ENCODE results near the gene SUGP2. TPM values are rescaled to one million over a fixed set of nuclear protein-coding genes. Genes with fewer than 3 reads are reported as not detected.

SUGP2 gene
- total and polyA plus RNA-seq, 8 donors: 21.5 to 104 (median 53.4) TPM

- TF ChIP-seq CTCF (IDR thresholded peaks at IDR 0.05): no peak
- TF ChIP-seq POLR2AphosphoS5 (IDR thresholded peaks at IDR 0.05): no peak
- TF ChIP-seq POLR2A (IDR thresholded peaks at IDR 0.05): no peak
- TF ChIP-seq EP300 (IDR thresholded peaks at IDR 0.05): no peak
- H3K4me3 ChIP-seq: no peak overlapping the region
- H3K4me1 ChIP-seq: peaks cover 0 to 24% (median 8%) of the 10 kb centered on the region in 4 donors
- peaks cover 59 to 87% (median 83%) of the 10 kb centered on the region in 4 donors for H3K36me3 ChIP-seq
- H3K27me3 ChIP-seq: no peaks in the 10 kb centered on the region
- no peak for DNase-seq
- H3K9me3 ChIP-seq: no peaks in the 10 kb centered on the region
- WGBS, 5 donors: 68 to 80% (median 71%) methylated on average over 4 of the region's 4 CpGs
- intact Hi-C loops (cut with DNase I; ENCODE audit: low total_unique reads): no loop called here
- no peak overlapping the region for H3K27ac ChIP-seq
Measured at GRCh38 chr19:19022380-19022961, 10.8 kb downstream of the SUGP2 start.

- DNase-seq: peak in 1 of 2 donors; percentile 15
- Histone ChIP-seq H3K4me1 (peaks cover 0 to 18% (median 3%) of the 10 kb centered on the region in 4 donors), H3K36me3 (peaks cover 62 to 87% (median 83%) of the 10 kb centered on the region in 4 donors), H3K27me3 (no peaks in the 10 kb centered on the region), H3K4me3 (no peak overlapping the region), H3K27ac (no peak overlapping the region), H3K9me3 (no peaks in the 10 kb centered on the region)
- WGBS, 5 donors: 20 to 37% (median 27%) methylated on average over 3 of the region's 3 CpGs
- intact Hi-C loops (cut with DNase I; ENCODE audit: low total_unique reads): no loop called here
- TF ChIP-seq CTCF (IDR thresholded peaks at IDR 0.05) (no peak), EP300 (IDR thresholded peaks at IDR 0.05) (no peak), POLR2AphosphoS5 (IDR thresholded peaks at IDR 0.05) (no peak), POLR2A (IDR thresholded peaks at IDR 0.05) (no peak)
Measured at GRCh38 chr19:19021115-19021514, 12.2 kb downstream of the SUGP2 start.

GRCh38 chr19:19010551-19010950 lies 22.8 kb downstream of the SUGP2 start:
- Histone ChIP-seq H3K9me3 (no peaks in the 10 kb centered on the region), H3K27me3 (no peaks in the 10 kb centered on the region), H3K36me3 (peaks cover 56 to 100% (median 100%) of the 10 kb centered on the region in 4 donors), H3K27ac (no peak overlapping the region), H3K4me1 (no peaks in the 10 kb centered on the region), H3K4me3 (no peak overlapping the region)
- no peak for TF ChIP-seq EP300 (IDR thresholded peaks at IDR 0.05)
- TF ChIP-seq POLR2AphosphoS5 (IDR thresholded peaks at IDR 0.05): no peak
- no peak for TF ChIP-seq CTCF (IDR thresholded peaks at IDR 0.05)
- TF ChIP-seq POLR2A (IDR thresholded peaks at IDR 0.05): no peak
- DNase-seq: no peak
- intact Hi-C loops (cut with DNase I; ENCODE audit: low total_unique reads): no loop called here
- 92 to 98% (median 95%) methylated on average over 5 of the region's 5 CpGs for WGBS, 5 donors

- no peaks in the 10 kb centered on the region for H3K9me3 ChIP-seq
- H3K27me3 ChIP-seq: no peaks in the 10 kb centered on the region
- TF ChIP-seq EP300 (IDR thresholded peaks at IDR 0.05) (no peak), CTCF (IDR thresholded peaks at IDR 0.05) (no peak), POLR2AphosphoS5 (IDR thresholded peaks at IDR 0.05) (no peak), POLR2A (IDR thresholded peaks at IDR 0.05) (no peak)
- H3K27ac ChIP-seq: no peak overlapping the region
- peaks cover 61 to 100% (median 100%) of the 10 kb centered on the region in 4 donors for H3K36me3 ChIP-seq
- no peak overlapping the region for H3K4me3 ChIP-seq
- intact Hi-C loops (cut with DNase I; ENCODE audit: low total_unique reads): no loop called here
- WGBS, 5 donors: 92 to 97% (median 95%) methylated on average over 11 to 18 of the region's 18 CpGs
- no peak for DNase-seq
- no peaks in the 10 kb centered on the region for H3K4me1 ChIP-seq
Measured at GRCh38 chr19:19009951-19010350, 23.4 kb downstream of the SUGP2 start.

All from stomach (tissue), 9 donors.